ENCODE results near the gene NEIL1. TPM values are rescaled to one million over a fixed set of nuclear protein-coding genes. Genes with fewer than 3 reads are reported as not detected.

Gene NEIL1
- total and polyA plus RNA-seq, 10 of the 15 experiments (the other 5 are each of a cell fraction or from before 2014, with no cell fraction given), result 0.10 to 2.3 (median 0.66) TPM

DNA sequence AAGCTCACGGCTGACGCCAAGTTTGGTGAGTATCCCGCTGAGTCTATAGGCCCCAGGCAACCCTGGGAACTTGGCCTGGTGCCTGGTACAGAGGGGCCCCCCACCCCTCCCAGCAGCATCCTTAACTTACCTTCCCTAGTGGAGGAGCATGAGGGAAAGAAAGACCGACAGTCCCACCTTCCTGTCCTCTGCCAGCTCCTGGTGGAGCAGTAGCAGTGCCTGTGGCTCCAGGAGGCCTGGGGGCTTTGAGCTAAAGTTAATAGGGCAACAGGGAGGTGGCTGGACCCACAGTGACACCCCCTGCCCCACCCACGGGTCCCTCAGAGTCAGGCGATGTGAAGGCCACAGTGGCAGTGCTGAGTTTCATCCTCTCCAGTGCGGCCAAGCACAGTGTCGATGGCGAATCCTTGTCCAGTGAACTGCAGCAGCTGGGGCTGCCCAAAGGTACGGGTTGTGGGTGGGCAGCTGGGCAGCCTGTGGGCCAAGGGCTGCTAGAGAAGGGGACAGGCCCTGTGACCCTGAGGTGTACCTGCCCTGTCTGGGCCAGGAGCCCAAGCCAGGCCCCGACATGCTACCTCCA lies 8.1 kb upstream of the NEIL1 start:
- no peak for DNase-seq (ENCODE audit: low read depth, low spot score)
- Histone ChIP-seq H3K4me3 (no peak overlapping the region), H3K9ac (ENCODE audit: control insufficient read depth, insufficient read depth, low read length) (no peak overlapping the region), H3K9me3 (replicated peaks; ENCODE audit: control insufficient read depth, insufficient read depth, low read length) (no peaks in the 10 kb centered on the region), H3K4me2 (ENCODE audit: control insufficient read depth, insufficient read depth) (no peak overlapping the region), H4K20me1 (ENCODE audit: control insufficient read depth, insufficient read depth) (no peaks in the 10 kb centered on the region), H2AFZ (ENCODE audit: control insufficient read depth, low read depth, low read length) (no peak overlapping the region), H3K27me3 (replicated peaks in 1 of 2; ENCODE audit: control insufficient read depth in 2 of 2, insufficient read depth in 2 of 2, low read length in 1 of 2) (no peaks in the 10 kb centered on the region), H3K4me1 (ENCODE audit: control insufficient read depth, insufficient read depth, low read length) (no peaks in the 10 kb centered on the region; the same call in 1 of the 2 replicates), H3K36me3 (ENCODE audit: control insufficient read depth in 2 of 2, insufficient read depth in 2 of 2, low read length in 1 of 2) (peaks cover 0 to 5% of the 10 kb centered on the region in 2 experiments; a peak in 1 of 4 replicates), H3K79me2 (ENCODE audit: control insufficient read depth, insufficient read depth, low read length) (peaks cover 10% of the 10 kb centered on the region), H3K27ac (ENCODE audit: control insufficient read depth, insufficient read depth) (no peak overlapping the region)
- ATAC-seq, result no peak
- ChIA-PET POLR2A (no interaction called here), RAD21 (ENCODE audit: unreplicated experiment) (no interaction called here), CTCF (no interaction called here), SMC1A (ENCODE audit: uncharacterized antibody, unreplicated experiment) (interaction anchor here (1.4 kb wide), 1 partner anchor 29 kb away, joined by 4 read pairs; no protein-coding TSS in a partner anchor)
- 94% methylated on average over 11 of the region's 11 CpGs for WGBS (ENCODE audit: insufficient coverage, insufficient replicate concordance, low lambda C conversion rate, missing lambda C conversion rate)
- intact Hi-C loops (cut with micrococcal nuclease; ENCODE audit: unreplicated experiment) (no loop called here), in situ Hi-C loops (cut with MboI) (no loop called here)
- TF ChIP-seq, protein P1, sequence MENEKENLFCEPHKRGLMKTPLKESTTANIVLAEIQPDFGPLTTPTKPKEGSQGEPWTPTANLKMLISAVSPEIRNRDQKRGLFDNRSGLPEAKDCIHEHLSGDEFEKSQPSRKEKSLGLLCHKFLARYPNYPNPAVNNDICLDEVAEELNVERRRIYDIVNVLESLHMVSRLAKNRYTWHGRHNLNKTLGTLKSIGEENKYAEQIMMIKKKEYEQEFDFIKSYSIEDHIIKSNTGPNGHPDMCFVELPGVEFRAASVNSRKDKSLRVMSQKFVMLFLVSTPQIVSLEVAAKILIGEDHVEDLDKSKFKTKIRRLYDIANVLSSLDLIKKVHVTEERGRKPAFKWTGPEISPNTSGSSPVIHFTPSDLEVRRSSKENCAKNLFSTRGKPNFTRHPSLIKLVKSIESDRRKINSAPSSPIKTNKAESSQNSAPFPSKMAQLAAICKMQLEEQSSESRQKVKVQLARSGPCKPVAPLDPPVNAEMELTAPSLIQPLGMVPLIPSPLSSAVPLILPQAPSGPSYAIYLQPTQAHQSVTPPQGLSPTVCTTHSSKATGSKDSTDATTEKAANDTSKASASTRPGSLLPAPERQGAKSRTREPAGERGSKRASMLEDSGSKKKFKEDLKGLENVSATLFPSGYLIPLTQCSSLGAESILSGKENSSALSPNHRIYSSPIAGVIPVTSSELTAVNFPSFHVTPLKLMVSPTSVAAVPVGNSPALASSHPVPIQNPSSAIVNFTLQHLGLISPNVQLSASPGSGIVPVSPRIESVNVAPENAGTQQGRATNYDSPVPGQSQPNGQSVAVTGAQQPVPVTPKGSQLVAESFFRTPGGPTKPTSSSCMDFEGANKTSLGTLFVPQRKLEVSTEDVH (IDR thresholded peaks at IDR 0.05; ENCODE audit: low read depth, partially characterized antibody), result no peak
- no peak for TF ChIP-seq TARDBP (IDR thresholded peaks at IDR 0.05; ENCODE audit: borderline replicate concordance)
- no peak for TF ChIP-seq HDAC6 (IDR thresholded peaks at IDR 0.05; ENCODE audit: unreplicated experiment)
- TF ChIP-seq, protein P2, sequence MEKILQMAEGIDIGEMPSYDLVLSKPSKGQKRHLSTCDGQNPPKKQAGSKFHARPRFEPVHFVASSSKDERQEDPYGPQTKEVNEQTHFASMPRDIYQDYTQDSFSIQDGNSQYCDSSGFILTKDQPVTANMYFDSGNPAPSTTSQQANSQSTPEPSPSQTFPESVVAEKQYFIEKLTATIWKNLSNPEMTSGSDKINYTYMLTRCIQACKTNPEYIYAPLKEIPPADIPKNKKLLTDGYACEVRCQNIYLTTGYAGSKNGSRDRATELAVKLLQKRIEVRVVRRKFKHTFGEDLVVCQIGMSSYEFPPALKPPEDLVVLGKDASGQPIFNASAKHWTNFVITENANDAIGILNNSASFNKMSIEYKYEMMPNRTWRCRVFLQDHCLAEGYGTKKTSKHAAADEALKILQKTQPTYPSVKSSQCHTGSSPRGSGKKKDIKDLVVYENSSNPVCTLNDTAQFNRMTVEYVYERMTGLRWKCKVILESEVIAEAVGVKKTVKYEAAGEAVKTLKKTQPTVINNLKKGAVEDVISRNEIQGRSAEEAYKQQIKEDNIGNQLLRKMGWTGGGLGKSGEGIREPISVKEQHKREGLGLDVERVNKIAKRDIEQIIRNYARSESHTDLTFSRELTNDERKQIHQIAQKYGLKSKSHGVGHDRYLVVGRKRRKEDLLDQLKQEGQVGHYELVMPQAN (conservative IDR thresholded peaks at IDR 0.05), result no peak
- TF ChIP-seq, protein P3, sequence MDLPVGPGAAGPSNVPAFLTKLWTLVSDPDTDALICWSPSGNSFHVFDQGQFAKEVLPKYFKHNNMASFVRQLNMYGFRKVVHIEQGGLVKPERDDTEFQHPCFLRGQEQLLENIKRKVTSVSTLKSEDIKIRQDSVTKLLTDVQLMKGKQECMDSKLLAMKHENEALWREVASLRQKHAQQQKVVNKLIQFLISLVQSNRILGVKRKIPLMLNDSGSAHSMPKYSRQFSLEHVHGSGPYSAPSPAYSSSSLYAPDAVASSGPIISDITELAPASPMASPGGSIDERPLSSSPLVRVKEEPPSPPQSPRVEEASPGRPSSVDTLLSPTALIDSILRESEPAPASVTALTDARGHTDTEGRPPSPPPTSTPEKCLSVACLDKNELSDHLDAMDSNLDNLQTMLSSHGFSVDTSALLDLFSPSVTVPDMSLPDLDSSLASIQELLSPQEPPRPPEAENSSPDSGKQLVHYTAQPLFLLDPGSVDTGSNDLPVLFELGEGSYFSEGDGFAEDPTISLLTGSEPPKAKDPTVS (IDR thresholded peaks at IDR 0.05; ENCODE audit: low read depth, low read length), result no peak
- TF ChIP-seq EGR1 (IDR thresholded peaks at IDR 0.05; ENCODE audit: borderline replicate concordance in 1 of 2, low read depth in 2 of 2, low read length in 2 of 2), result no peak
- TF ChIP-seq SPI1 (IDR thresholded peaks at IDR 0.05; ENCODE audit: borderline replicate concordance, insufficient read depth, low read depth, low read length), result no peak
- no peak for TF ChIP-seq BMI1 (IDR thresholded peaks at IDR 0.05; ENCODE audit: borderline replicate concordance)
- no peak for TF ChIP-seq ZNF24 (IDR thresholded peaks at IDR 0.05)
- no peak for TF ChIP-seq CHD4 (IDR thresholded peaks at IDR 0.05)
- no peak for TF ChIP-seq GATAD2B (conservative IDR thresholded peaks at IDR 0.05; ENCODE audit: low read depth)
- no peak for TF ChIP-seq BACH1 (IDR thresholded peaks at IDR 0.05; ENCODE audit: borderline replicate concordance)
- TF ChIP-seq ZSCAN29 (IDR thresholded peaks at IDR 0.05), result no peak
- no peak for TF ChIP-seq MEF2B (IDR thresholded peaks at IDR 0.05; ENCODE audit: partially characterized antibody, poor library complexity, severe bottlenecking)
- no peak for TF ChIP-seq RB1 (IDR thresholded peaks at IDR 0.05; ENCODE audit: borderline replicate concordance)
- no peak for TF ChIP-seq RFX5 (IDR thresholded peaks at IDR 0.05; ENCODE audit: low read depth, low read length)
- no peak for TF ChIP-seq POLR2AphosphoS2 (IDR thresholded peaks at IDR 0.05; ENCODE audit: low read depth, low read length)
- no peak for TF ChIP-seq ZNF217 (IDR thresholded peaks at IDR 0.05)
- TF ChIP-seq HDAC2 (IDR thresholded peaks at IDR 0.05), result no peak
- TF ChIP-seq ZNF622 (IDR thresholded peaks at IDR 0.05), result no peak
- BruUV-seq (replicated peaks), result no TSS peak
- no peak for FAIRE-seq
